ENCODE data around the gene VAMP1.
"Not testable (repeated sequence)": the region's sequence is repeated elsewhere in the genome, so short reads cannot be mapped to it uniquely, and the experiment has no call there.

Gene VAMP1

GRCh38 chr12:6471989-6472360 lies 1.5 kb upstream of the VAMP1 start:
- no peak for TF ChIP-seq CTCF (IDR thresholded peaks at IDR 0.05; ENCODE audit: low read depth, low read length)
- Histone ChIP-seq H3K36me3 (no peaks in the 10 kb centered on the region; the same call in 1 of the 2 replicates), H3K4me3 (ENCODE audit: low read depth, low read length) (no peak overlapping the region), H3K9me3 (ENCODE audit: severe bottlenecking) (no peaks in the 10 kb centered on the region), H3K27me3 (ENCODE audit: insufficient read depth, low read depth, severe bottlenecking) (no peaks in the 10 kb centered on the region), H3K27ac (no peak overlapping the region)
- DNase-seq: no peak

- TF ChIP-seq CTCF (IDR thresholded peaks at IDR 0.05; ENCODE audit: low read depth, low read length): no peak
- Histone ChIP-seq H3K27me3 (ENCODE audit: insufficient read depth, low read depth, severe bottlenecking) (no peaks in the 10 kb centered on the region), H3K36me3 (peaks cover 13% of the 10 kb centered on the region), H3K9me3 (ENCODE audit: severe bottlenecking) (no peaks in the 10 kb centered on the region), H3K4me3 (ENCODE audit: low read depth, low read length) (peak overlapping the region; percentile 81), H3K27ac (peak overlapping the region; percentile 78)
- DNase-seq: no peak
Measured at GRCh38 chr12:6469609-6470374, 685 bp downstream of the VAMP1 start.

- Histone ChIP-seq H3K4me3 (ENCODE audit: low read depth, low read length) (no peak overlapping the region), H3K27ac (no peak overlapping the region), H3K27me3 (ENCODE audit: insufficient read depth, low read depth, severe bottlenecking) (no peaks in the 10 kb centered on the region), H3K9me3 (ENCODE audit: severe bottlenecking) (no peaks in the 10 kb centered on the region), H3K36me3 (peaks cover 20% of the 10 kb centered on the region)
- no peak for DNase-seq
- no peak for TF ChIP-seq CTCF (IDR thresholded peaks at IDR 0.05; ENCODE audit: low read depth, low read length)
Measured at GRCh38 chr12:6469092-6469491, 1.4 kb downstream of the VAMP1 start.

GRCh38 chr12:6468283-6468575 lies 2.2 kb downstream of the VAMP1 start:
- Histone ChIP-seq H3K27ac (no peak overlapping the region), H3K9me3 (ENCODE audit: severe bottlenecking) (no peaks in the 10 kb centered on the region), H3K27me3 (ENCODE audit: insufficient read depth, low read depth, severe bottlenecking) (no peaks in the 10 kb centered on the region), H3K36me3 (peaks cover 23% of the 10 kb centered on the region), H3K4me3 (ENCODE audit: low read depth, low read length) (no peak overlapping the region)
- TF ChIP-seq CTCF (IDR thresholded peaks at IDR 0.05; ENCODE audit: low read depth, low read length): no peak
- no peak for DNase-seq

- H3K4me3 ChIP-seq (ENCODE audit: low read depth, low read length); H3K9me3 ChIP-seq (ENCODE audit: severe bottlenecking); H3K27me3 ChIP-seq (ENCODE audit: insufficient read depth, low read depth, severe bottlenecking); DNase-seq; H3K27ac ChIP-seq: not testable (repeated sequence)
- H3K36me3 ChIP-seq: peaks cover 23% of the 10 kb centered on the region
Measured at GRCh38 chr12:6467571-6468282, 2.8 kb downstream of the VAMP1 start.

GRCh38 chr12:6466751-6467150 lies 3.7 kb downstream of the VAMP1 start:
- not testable (repeated sequence) for DNase-seq; H3K27ac ChIP-seq; H3K27me3 ChIP-seq (ENCODE audit: insufficient read depth, low read depth, severe bottlenecking); H3K4me3 ChIP-seq (ENCODE audit: low read depth, low read length); H3K9me3 ChIP-seq (ENCODE audit: severe bottlenecking)
- H3K36me3 ChIP-seq: peaks cover 31% of the 10 kb centered on the region

- Histone ChIP-seq H3K27me3 (ENCODE audit: insufficient read depth, low read depth, severe bottlenecking) (no peaks in the 10 kb centered on the region), H3K4me3 (ENCODE audit: low read depth, low read length) (no peak overlapping the region), H3K36me3 (peaks cover 34% of the 10 kb centered on the region), H3K9me3 (ENCODE audit: severe bottlenecking) (no peaks in the 10 kb centered on the region), H3K27ac (no peak overlapping the region)
- DNase-seq: no peak
- no peak for TF ChIP-seq CTCF (IDR thresholded peaks at IDR 0.05; ENCODE audit: low read depth, low read length)
Measured at GRCh38 chr12:6466184-6466573, 4.3 kb downstream of the VAMP1 start.

All from WERI-Rb-1 (cell line).